HG03354 (cell line): Measurements from ENCODE around the gene GTPBP3.

Source experiments
- ATAC-seq: cut with Tn5 transposase; IDR thresholded peaks from one replicate; pipeline ENCODE4 v1.9.1; 2021; ENCODE audit warnings: mild to moderate bottlenecking; ENCODE audit not compliant: unreplicated experiment, poor library complexity, severe bottlenecking

GTPBP3 gene

GRCh38 chr19:17370026-17370587 is 32.8 kb downstream of the GTPBP3 start:
- ATAC-seq: peak; percentile 82

GRCh38 chr19:17376935-17377600 is 39.7 kb downstream of the GTPBP3 start, which contains the start of gene PLVAP:
Gene PLVAP, minus strand, starts transcription at chr19:17377342. Its CDS starts 54 bp downstream, at chr19:17377288.
- no peak for ATAC-seq

GRCh38 chr19:17378271-17378670 is 40.9 kb downstream of the GTPBP3 start:
- no peak for ATAC-seq

- no peak for ATAC-seq
These were observed 41.9 kb downstream of the GTPBP3 start for GRCh38 chr19:17379221-17379631.

- no peak for ATAC-seq
These were observed 43.2 kb downstream of the GTPBP3 start for GRCh38 chr19:17380426-17381138.

- ATAC-seq: no peak
These were observed 48.7 kb downstream of the GTPBP3 start for GRCh38 chr19:17385878-17386611.

GRCh38 chr19:17389288-17389687 is 51.9 kb downstream of the GTPBP3 start:
- no peak for ATAC-seq

- ATAC-seq: no peak
These were observed 52.8 kb downstream of the GTPBP3 start for GRCh38 chr19:17389957-17390664.

- ATAC-seq: peak; percentile 89
These were observed 53.5 kb downstream of the GTPBP3 start for GRCh38 chr19:17390665-17391370.

- ATAC-seq: no peak
These were observed 54.2 kb downstream of the GTPBP3 start for GRCh38 chr19:17391371-17392151.
